ENCODE data around the gene AKR1B15.
"Not testable (repeated sequence)": the region's sequence is repeated elsewhere in the genome, so short reads cannot be mapped to it uniquely, and the experiment has no call there.

Gene AKR1B15

DNA sequence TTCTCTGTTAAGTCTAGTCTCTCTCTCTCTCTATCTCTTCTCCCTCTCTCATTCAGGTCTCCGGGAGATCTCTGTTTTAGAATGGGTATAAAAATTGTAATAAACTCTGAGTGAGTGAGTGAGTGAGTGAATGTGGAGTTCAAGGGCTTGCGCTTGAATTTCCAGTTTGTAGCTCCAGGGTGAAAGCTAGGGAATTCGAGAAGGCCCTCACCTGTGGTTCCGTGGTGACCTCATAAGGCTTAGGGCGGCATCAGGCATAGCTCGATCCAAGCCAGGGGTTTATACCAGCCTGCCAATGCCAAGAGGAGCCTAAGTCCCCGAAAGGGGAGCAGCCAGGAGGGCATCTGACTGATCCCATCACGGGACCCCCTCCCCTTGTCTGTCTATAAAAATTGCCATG, 456 bp downstream of the AKR1B15 start:
- TF ChIP-seq, protein P1, sequence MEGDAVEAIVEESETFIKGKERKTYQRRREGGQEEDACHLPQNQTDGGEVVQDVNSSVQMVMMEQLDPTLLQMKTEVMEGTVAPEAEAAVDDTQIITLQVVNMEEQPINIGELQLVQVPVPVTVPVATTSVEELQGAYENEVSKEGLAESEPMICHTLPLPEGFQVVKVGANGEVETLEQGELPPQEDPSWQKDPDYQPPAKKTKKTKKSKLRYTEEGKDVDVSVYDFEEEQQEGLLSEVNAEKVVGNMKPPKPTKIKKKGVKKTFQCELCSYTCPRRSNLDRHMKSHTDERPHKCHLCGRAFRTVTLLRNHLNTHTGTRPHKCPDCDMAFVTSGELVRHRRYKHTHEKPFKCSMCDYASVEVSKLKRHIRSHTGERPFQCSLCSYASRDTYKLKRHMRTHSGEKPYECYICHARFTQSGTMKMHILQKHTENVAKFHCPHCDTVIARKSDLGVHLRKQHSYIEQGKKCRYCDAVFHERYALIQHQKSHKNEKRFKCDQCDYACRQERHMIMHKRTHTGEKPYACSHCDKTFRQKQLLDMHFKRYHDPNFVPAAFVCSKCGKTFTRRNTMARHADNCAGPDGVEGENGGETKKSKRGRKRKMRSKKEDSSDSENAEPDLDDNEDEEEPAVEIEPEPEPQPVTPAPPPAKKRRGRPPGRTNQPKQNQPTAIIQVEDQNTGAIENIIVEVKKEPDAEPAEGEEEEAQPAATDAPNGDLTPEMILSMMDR (IDR thresholded peaks at IDR 0.05; ENCODE audit: low read depth, low read length): no peak
- H3K9me3 ChIP-seq (ENCODE audit: severe bottlenecking): no peaks in the 10 kb centered on the region
- no peak for DNase-seq
- peak overlapping the region; percentile 97; the same call in 1 of the 2 replicates for H3K27ac ChIP-seq
- no peaks in the 10 kb centered on the region for H3K27me3 ChIP-seq (ENCODE audit: insufficient read depth, low read depth, severe bottlenecking)
- no peak overlapping the region for H3K4me3 ChIP-seq (ENCODE audit: low read depth, low read length)
- H3K36me3 ChIP-seq: no peaks in the 10 kb centered on the region

DNA sequence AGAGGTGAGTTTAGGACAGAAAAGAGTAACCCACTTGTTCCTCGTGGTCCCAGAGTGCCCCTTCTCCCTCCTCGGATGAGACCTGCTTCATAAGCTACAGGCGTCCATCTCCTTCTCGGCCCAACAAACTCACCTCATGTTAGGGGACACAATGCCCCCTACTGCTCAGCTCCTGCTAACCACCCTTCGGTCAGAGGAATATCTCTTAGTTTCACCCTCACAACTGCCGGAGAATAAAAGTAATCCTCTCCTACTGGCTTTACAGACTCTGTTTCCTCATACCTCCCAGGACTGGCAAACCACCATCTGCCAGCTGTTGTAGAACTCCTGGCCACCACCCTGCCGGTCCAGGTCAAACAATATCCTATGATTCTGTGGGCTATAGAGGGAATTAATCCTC, 3.2 kb downstream of the AKR1B15 start:
- TF ChIP-seq, protein P1 (IDR thresholded peaks at IDR 0.05; ENCODE audit: low read depth, low read length): peak; percentile 67
- H3K27me3 ChIP-seq (ENCODE audit: insufficient read depth, low read depth, severe bottlenecking): no peaks in the 10 kb centered on the region
- peak; percentile 83 for DNase-seq

DNA sequence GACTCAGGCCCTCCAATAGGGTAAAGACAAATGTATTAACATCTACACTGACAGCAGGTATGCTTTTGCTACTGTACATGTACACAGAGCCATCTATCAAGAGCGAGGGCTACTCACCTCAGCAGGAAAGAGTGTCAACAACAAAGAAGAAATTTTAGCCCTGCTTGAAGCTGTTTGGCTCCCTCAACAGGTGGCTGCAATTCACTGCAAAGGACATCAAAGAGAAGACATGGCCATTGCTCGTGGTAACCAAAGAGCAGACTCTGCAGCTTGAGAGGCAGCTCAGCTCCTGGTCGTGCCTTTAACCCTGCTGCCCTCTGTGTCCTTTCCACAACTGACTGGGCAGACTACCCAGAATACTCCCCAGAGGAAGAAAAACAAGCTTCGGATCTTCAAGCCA, 5.1 kb downstream of the AKR1B15 start:
- H3K9me3 ChIP-seq (ENCODE audit: severe bottlenecking): no peaks in the 10 kb centered on the region
- no peaks in the 10 kb centered on the region for H3K36me3 ChIP-seq
- peak; percentile 39 for DNase-seq
- no peak overlapping the region for H3K27ac ChIP-seq
- no peaks in the 10 kb centered on the region for H3K27me3 ChIP-seq (ENCODE audit: insufficient read depth, low read depth, severe bottlenecking)
- H3K4me3 ChIP-seq (ENCODE audit: low read depth, low read length): no peak overlapping the region
- TF ChIP-seq, protein P1 (IDR thresholded peaks at IDR 0.05; ENCODE audit: low read depth, low read length): peak; percentile 65

More for the DNA sequence above, 3.2 kb downstream of the AKR1B15 start:
- no peak overlapping the region for H3K4me3 ChIP-seq (ENCODE audit: low read depth, low read length)
- H3K36me3 ChIP-seq: no peaks in the 10 kb centered on the region
- H3K9me3 ChIP-seq (ENCODE audit: severe bottlenecking): no peaks in the 10 kb centered on the region
- H3K27ac ChIP-seq: peak overlapping the region; percentile 66

- no peak overlapping the region for H3K4me3 ChIP-seq (ENCODE audit: low read depth, low read length)
- TF ChIP-seq, protein P1 (IDR thresholded peaks at IDR 0.05; ENCODE audit: low read depth, low read length): no peak
Observed at GRCh38 chr7:134554417-134554966, 5.6 kb downstream of the AKR1B15 start.

GRCh38 chr7:134557391-134557790, 8.5 kb downstream of the AKR1B15 start:
- Histone ChIP-seq H3K4me3 (ENCODE audit: low read depth, low read length) (no peak overlapping the region), H3K36me3 (no peaks in the 10 kb centered on the region), H3K27ac (no peak overlapping the region), H3K9me3 (ENCODE audit: severe bottlenecking) (peaks cover 3% of the 10 kb centered on the region), H3K27me3 (ENCODE audit: insufficient read depth, low read depth, severe bottlenecking) (no peaks in the 10 kb centered on the region)
- TF ChIP-seq, protein P1 (IDR thresholded peaks at IDR 0.05; ENCODE audit: low read depth, low read length): no peak
- no peak for DNase-seq

More at GRCh38 chr7:134554417-134554966, 5.6 kb downstream of the AKR1B15 start:
- Histone ChIP-seq H3K36me3 (no peaks in the 10 kb centered on the region), H3K9me3 (ENCODE audit: severe bottlenecking) (no peaks in the 10 kb centered on the region), H3K27ac (no peak overlapping the region), H3K27me3 (ENCODE audit: insufficient read depth, low read depth, severe bottlenecking) (no peaks in the 10 kb centered on the region)
- no peak for DNase-seq

DNA sequence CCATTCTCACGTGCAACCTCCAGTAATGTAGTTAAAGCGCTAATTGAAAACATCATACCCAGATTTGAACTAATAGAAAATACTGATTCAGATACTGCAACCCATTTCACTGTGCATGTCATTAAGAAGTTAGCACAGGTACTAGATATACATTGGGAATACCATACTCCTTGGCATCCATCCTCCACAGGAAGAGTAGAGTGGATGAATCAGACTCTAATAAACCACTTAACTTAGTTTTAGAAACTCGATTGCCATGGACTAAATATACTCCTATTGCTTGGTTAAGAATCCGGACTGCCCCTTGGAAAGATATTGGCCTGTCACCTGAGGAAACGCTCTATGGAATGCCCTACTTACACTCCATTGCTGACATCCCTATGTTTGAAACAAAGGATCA, 9.5 kb downstream of the AKR1B15 start:
- no peak for DNase-seq
- Histone ChIP-seq H3K27me3 (ENCODE audit: insufficient read depth, low read depth, severe bottlenecking) (no peaks in the 10 kb centered on the region), H3K27ac (no peak overlapping the region), H3K4me3 (ENCODE audit: low read depth, low read length) (no peak overlapping the region), H3K36me3 (no peaks in the 10 kb centered on the region), H3K9me3 (ENCODE audit: severe bottlenecking) (peaks cover 3% of the 10 kb centered on the region)
- TF ChIP-seq, protein P1 (IDR thresholded peaks at IDR 0.05; ENCODE audit: low read depth, low read length): no peak

DNA sequence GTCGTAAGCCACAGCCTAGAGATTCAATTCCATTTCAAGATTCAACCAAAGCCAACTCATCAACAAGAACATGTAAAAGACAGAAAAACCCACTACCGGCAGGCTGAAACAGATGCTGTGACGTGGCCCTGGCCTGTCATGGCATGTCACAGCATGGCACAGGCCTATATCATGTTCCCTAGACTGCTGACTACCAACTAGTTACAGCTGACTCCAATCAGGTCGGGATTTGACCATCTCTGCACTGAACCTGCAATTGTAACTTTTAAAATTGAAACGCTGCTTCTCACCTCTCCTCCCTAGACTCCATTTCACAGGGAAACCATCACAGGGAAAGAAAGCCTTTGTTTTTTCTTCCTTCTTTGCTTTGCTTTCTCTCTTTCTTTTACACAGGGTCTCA, 12.7 kb downstream of the AKR1B15 start:
- not testable (repeated sequence) for H3K4me3 ChIP-seq (ENCODE audit: low read depth, low read length); H3K27me3 ChIP-seq (ENCODE audit: insufficient read depth, low read depth, severe bottlenecking); H3K9me3 ChIP-seq (ENCODE audit: severe bottlenecking); H3K36me3 ChIP-seq; DNase-seq; H3K27ac ChIP-seq

Data from WERI-Rb-1 (cell line).